GM18861 (cell line): Measurements from ENCODE around the gene BHLHE41.

Experiments used
- ATAC-seq: cut with Tn5 transposase; IDR thresholded peaks from one replicate; pipeline ENCODE4 v1.9.1; 2021; ENCODE audit not compliant: unreplicated experiment

Gene BHLHE41

GRCh38 chr12:26086936-26087335 lies 37.9 kb downstream of the BHLHE41 start:
- ATAC-seq: no peak

- ATAC-seq: no peak
These were observed 43.9 kb downstream of the BHLHE41 start for GRCh38 chr12:26080911-26081310.

DNA sequence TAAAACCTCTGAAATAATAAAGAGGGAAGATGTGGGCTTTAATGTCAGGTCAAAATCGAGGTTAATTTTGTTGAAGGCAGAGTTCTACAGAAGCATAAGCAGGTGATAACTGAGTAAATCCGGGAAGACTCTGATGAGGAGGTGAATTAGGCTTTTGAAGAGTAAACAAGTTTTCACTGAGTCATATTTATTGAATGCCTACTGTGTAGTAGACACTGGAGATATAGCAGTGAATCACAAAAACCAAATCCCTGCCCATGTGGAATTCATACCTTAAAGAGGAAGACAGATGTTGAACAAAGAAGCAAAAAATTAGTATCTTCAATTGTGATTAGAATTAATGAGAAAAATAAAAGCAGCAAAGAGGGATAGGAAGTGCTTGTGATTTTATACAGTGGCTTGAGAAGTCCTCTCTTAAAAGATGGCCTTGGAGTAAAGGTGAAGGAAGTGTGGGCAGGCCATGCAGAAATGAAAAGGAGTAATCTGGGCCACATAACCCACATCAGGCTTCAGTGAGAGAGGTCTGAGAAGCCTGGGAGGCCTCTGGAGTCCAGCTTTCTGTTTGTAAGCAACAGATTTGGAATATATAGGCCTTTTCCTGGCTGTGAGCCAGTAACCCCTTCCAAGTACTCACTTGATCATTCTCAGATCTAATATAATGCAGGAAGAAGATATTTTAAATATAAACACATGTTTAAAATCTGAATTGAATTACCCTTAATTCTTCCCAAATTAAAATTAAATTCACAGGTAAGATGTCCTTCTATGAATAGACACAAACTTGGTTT lies 46.7 kb downstream of the BHLHE41 start:
- no peak for ATAC-seq
